ENCODE results near the gene WFIKKN1. TPM values are rescaled to one million over a fixed set of nuclear protein-coding genes. Genes with fewer than 3 reads are reported as not detected.

The WFIKKN1 gene
- total and polyA plus RNA-seq, 4 donors: 0.31 to 2.5 (median 0.61) TPM

GRCh38 chr16:592518-593306 lies 38.1 kb upstream of the WFIKKN1 start:
- Histone ChIP-seq H3K9me3 (ENCODE audit: control insufficient read depth in 4 of 4, insufficient read depth in 3 of 4, low read length in 3 of 4) (no peaks in the 10 kb centered on the region), H3K27me3 (ENCODE audit: control insufficient read depth in 3 of 3, insufficient read depth in 3 of 3, low read length in 2 of 3) (no peaks in the 10 kb centered on the region), H3K4me3 (no peak overlapping the region), H3K4me1 (ENCODE audit: control insufficient read depth in 5 of 5, insufficient read depth in 5 of 5, low read length in 5 of 5) (peaks cover 0 to 38% (median 21%) of the 10 kb centered on the region in 5 donors), H3K9ac (ENCODE audit: insufficient read depth in 1 of 2, low read length in 2 of 2) (no peak overlapping the region), H3K36me3 (ENCODE audit: control insufficient read depth in 4 of 4, insufficient read depth in 4 of 4, low read length in 4 of 4) (peaks cover 0 to 5% (median 3%) of the 10 kb centered on the region in 4 donors), H3K27ac (ENCODE audit: low read depth in 1 of 2, low read length in 1 of 2) (peak overlapping the region in 1 of 2 donors; percentile 71)
- 39 to 49% methylated on average over 24 of the region's 24 CpGs for WGBS, 2 donors
- ATAC-seq (ENCODE audit: insufficient read depth, low FRiP score) (no peak), DNase-seq (peak in 2 of 3 donors; percentile 29 to 46)
- TF ChIP-seq CTCF (IDR thresholded peaks at IDR 0.05; ENCODE audit: control extremely low read depth, extremely low read depth): no peak

GRCh38 chr16:593406-593805 lies 37.4 kb upstream of the WFIKKN1 start:
- DNase-seq (peak in 1 of 3 donors; percentile 19), ATAC-seq (ENCODE audit: insufficient read depth, low FRiP score) (no peak)
- Histone ChIP-seq H3K27ac (ENCODE audit: low read depth in 1 of 2, low read length in 1 of 2) (peak overlapping the region in 1 of 2 donors; percentile 71), H3K27me3 (ENCODE audit: control insufficient read depth in 3 of 3, insufficient read depth in 3 of 3, low read length in 2 of 3) (no peaks in the 10 kb centered on the region), H3K4me1 (ENCODE audit: control insufficient read depth in 5 of 5, insufficient read depth in 5 of 5, low read length in 5 of 5) (peaks cover 0 to 31% (median 21%) of the 10 kb centered on the region in 5 donors), H3K9ac (ENCODE audit: insufficient read depth in 1 of 2, low read length in 2 of 2) (no peak overlapping the region), H3K9me3 (ENCODE audit: control insufficient read depth in 4 of 4, insufficient read depth in 3 of 4, low read length in 3 of 4) (no peaks in the 10 kb centered on the region), H3K4me3 (no peak overlapping the region), H3K36me3 (ENCODE audit: control insufficient read depth in 4 of 4, insufficient read depth in 4 of 4, low read length in 4 of 4) (peaks cover 0 to 5% (median 3%) of the 10 kb centered on the region in 4 donors)
- TF ChIP-seq CTCF (IDR thresholded peaks at IDR 0.05; ENCODE audit: control extremely low read depth, extremely low read depth): no peak
- 70 to 87% methylated on average over 9 of the region's 9 CpGs for WGBS, 2 donors

GRCh38 chr16:593807-594206 lies 37.0 kb upstream of the WFIKKN1 start:
- Histone ChIP-seq H3K9me3 (ENCODE audit: control insufficient read depth in 4 of 4, insufficient read depth in 3 of 4, low read length in 3 of 4) (no peaks in the 10 kb centered on the region), H3K4me3 (no peak overlapping the region), H3K36me3 (ENCODE audit: control insufficient read depth in 4 of 4, insufficient read depth in 4 of 4, low read length in 4 of 4) (peaks cover 0 to 5% (median 4%) of the 10 kb centered on the region in 4 donors), H3K9ac (ENCODE audit: insufficient read depth in 1 of 2, low read length in 2 of 2) (no peak overlapping the region), H3K27ac (ENCODE audit: low read depth in 1 of 2, low read length in 1 of 2) (peak overlapping the region in 1 of 2 donors; percentile 71), H3K27me3 (ENCODE audit: control insufficient read depth in 3 of 3, insufficient read depth in 3 of 3, low read length in 2 of 3) (no peaks in the 10 kb centered on the region), H3K4me1 (ENCODE audit: control insufficient read depth in 5 of 5, insufficient read depth in 5 of 5, low read length in 5 of 5) (peaks cover 0 to 31% (median 21%) of the 10 kb centered on the region in 5 donors)
- no peak for TF ChIP-seq CTCF (IDR thresholded peaks at IDR 0.05; ENCODE audit: control extremely low read depth, extremely low read depth)
- ATAC-seq (ENCODE audit: insufficient read depth, low FRiP score) (no peak), DNase-seq (no peak)
- 80 to 91% methylated on average over 16 of the region's 16 CpGs for whole genome bisulfite sequencing, 2 donors
